Loucy (cell line): ENCODE results near the gene CCL28.

Source experiments
- EZH2phosphoT487 ChIP-seq: fragments of 200-600 bp; IDR thresholded peaks from 2 replicates; pipeline ENCODE4 v1.6.1; 2018; ENCODE audit warnings: antibody characterized with exemption, mild to moderate bottlenecking, moderate library complexity, borderline replicate concordance
- TF ChIP-seq, protein P1 (sequence below): fragments of 200-600 bp; sonication (generic); conservative IDR thresholded peaks from 2 replicates; pipeline ENCODE4 v1.5.1; 2014; ENCODE audit warnings: mild to moderate bottlenecking, antibody characterized with exemption, low read length

DNA sequence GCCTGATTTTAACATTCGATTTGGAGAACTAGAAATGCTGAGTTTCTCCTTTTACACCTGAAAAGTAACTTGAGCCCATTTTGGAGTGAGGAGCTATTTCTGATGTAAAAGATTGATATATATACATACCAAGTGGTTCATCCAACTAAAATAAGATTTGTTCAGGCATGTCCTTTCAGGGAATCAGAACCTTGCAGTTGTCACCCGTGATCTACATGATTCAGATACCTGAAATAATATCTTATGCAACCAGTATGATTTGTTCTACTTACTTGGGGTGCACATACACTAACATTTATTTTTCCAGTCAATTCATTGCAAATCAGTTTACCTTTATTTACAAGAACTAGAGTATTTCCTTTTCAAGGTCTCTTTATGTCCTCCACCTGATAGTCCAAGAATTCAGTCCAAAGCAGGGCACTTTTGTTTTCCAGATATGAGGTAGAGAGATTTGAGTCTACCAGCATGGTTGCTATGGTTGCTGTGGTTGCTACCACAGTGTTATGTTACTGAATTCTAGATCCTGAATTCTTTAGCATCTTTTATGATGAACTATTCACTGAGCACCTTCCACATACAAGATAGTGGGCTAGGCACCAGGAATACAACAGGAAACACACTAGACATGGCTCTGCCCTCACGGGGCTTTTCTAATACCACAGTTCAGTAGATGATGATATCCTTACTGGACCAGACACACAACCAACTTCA lies 49.3 kb downstream of the CCL28 start:
- TF ChIP-seq EZH2phosphoT487 = no peak
- TF ChIP-seq, protein P1, sequence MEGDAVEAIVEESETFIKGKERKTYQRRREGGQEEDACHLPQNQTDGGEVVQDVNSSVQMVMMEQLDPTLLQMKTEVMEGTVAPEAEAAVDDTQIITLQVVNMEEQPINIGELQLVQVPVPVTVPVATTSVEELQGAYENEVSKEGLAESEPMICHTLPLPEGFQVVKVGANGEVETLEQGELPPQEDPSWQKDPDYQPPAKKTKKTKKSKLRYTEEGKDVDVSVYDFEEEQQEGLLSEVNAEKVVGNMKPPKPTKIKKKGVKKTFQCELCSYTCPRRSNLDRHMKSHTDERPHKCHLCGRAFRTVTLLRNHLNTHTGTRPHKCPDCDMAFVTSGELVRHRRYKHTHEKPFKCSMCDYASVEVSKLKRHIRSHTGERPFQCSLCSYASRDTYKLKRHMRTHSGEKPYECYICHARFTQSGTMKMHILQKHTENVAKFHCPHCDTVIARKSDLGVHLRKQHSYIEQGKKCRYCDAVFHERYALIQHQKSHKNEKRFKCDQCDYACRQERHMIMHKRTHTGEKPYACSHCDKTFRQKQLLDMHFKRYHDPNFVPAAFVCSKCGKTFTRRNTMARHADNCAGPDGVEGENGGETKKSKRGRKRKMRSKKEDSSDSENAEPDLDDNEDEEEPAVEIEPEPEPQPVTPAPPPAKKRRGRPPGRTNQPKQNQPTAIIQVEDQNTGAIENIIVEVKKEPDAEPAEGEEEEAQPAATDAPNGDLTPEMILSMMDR = no peak
